Measurements from ENCODE around the gene SMIM11. TPM values are rescaled to one million over a fixed set of nuclear protein-coding genes. Genes with fewer than 3 reads are reported as not detected.
"Not testable (repeated sequence)": the region's sequence is repeated elsewhere in the genome, so short reads cannot be mapped to it uniquely, and the experiment has no call there.

The SMIM11 gene
- 1 to 10 TPM; 5.5 to 9.5 (median 6.5) TPM for total RNA-seq

- not testable (repeated sequence) for TF ChIP-seq CTCF (IDR thresholded peaks at IDR 0.05; ENCODE audit: low read depth)
Measured at GRCh38 chr21:34374940-34375618, at the start of gene SMIM11. TSS of gene SMIM11 (plus strand) at chr21:34375507. CDS start at chr21:34379505, 3,998 bp downstream.

- TF ChIP-seq CTCF (IDR thresholded peaks at IDR 0.05; ENCODE audit: low read depth) = no peak
Measured at GRCh38 chr21:34330055-34330454, 45.3 kb upstream of the SMIM11 start.

- TF ChIP-seq CTCF (IDR thresholded peaks at IDR 0.05; ENCODE audit: low read depth) = no peak
Measured at GRCh38 chr21:34331726-34332125, 43.6 kb upstream of the SMIM11 start.

GRCh38 chr21:34332347-34332746 lies 43.0 kb upstream of the SMIM11 start:
- TF ChIP-seq CTCF (IDR thresholded peaks at IDR 0.05; ENCODE audit: low read depth) = no peak

GRCh38 chr21:34333121-34333739 lies 42.1 kb upstream of the SMIM11 start:
- TF ChIP-seq CTCF (IDR thresholded peaks at IDR 0.05; ENCODE audit: low read depth) = no peak

GRCh38 chr21:34335316-34335715 lies 40.0 kb upstream of the SMIM11 start:
- TF ChIP-seq CTCF (IDR thresholded peaks at IDR 0.05; ENCODE audit: low read depth) = no peak

- TF ChIP-seq CTCF (IDR thresholded peaks at IDR 0.05; ENCODE audit: low read depth) = no peak
Measured at GRCh38 chr21:34336245-34336644, 39.1 kb upstream of the SMIM11 start.

Measured in subcutaneous adipose tissue (tissue), 4 donors.